ENCODE results near the gene HIPK4.

DNA sequence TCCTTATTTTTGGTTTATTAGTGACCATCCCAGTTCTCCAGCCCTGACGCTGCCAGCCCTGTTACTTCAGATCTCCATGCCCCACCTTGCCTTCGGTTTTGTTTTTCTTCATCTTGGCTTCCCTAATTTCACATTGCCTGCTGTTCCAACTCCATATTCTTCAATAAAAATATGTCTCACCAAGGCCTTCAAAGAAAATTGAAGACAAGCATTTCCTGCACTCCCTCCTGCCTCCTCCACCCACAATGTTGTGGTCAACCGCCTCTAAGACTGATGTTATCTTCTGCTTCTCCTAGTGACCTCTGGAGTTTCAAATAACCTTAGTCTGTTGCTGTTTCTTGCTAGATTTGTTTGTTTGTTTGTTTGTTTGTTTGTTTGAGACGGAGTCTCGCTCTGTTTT lies 26.9 kb downstream of the HIPK4 start:
- TF ChIP-seq EZH2 (IDR thresholded peaks at IDR 0.05; ENCODE audit: low read depth, unreplicated experiment) (no peak), POLR2AphosphoS5 (IDR thresholded peaks at IDR 0.05; ENCODE audit: low read depth) (no peak), JUNB (IDR thresholded peaks at IDR 0.05; ENCODE audit: unreplicated experiment) (no peak), EZH2phosphoT487 (IDR thresholded peaks at IDR 0.05; ENCODE audit: unreplicated experiment) (no peak), ZNF331 (CRISPR knock-in tag; IDR thresholded peaks at IDR 0.05; ENCODE audit: low read depth) (no peak), CREB1 (CRISPR knock-in tag; IDR thresholded peaks at IDR 0.05; ENCODE audit: low read depth) (no peak), NANOG (IDR thresholded peaks at IDR 0.05; ENCODE audit: borderline replicate concordance) (no peak), ZNF114 (CRISPR knock-in tag; IDR thresholded peaks at IDR 0.05) (no peak), STAT1 (IDR thresholded peaks at IDR 0.05; ENCODE audit: unreplicated experiment) (no peak)
- TF ChIP-seq, protein P1, sequence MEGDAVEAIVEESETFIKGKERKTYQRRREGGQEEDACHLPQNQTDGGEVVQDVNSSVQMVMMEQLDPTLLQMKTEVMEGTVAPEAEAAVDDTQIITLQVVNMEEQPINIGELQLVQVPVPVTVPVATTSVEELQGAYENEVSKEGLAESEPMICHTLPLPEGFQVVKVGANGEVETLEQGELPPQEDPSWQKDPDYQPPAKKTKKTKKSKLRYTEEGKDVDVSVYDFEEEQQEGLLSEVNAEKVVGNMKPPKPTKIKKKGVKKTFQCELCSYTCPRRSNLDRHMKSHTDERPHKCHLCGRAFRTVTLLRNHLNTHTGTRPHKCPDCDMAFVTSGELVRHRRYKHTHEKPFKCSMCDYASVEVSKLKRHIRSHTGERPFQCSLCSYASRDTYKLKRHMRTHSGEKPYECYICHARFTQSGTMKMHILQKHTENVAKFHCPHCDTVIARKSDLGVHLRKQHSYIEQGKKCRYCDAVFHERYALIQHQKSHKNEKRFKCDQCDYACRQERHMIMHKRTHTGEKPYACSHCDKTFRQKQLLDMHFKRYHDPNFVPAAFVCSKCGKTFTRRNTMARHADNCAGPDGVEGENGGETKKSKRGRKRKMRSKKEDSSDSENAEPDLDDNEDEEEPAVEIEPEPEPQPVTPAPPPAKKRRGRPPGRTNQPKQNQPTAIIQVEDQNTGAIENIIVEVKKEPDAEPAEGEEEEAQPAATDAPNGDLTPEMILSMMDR (conservative IDR thresholded peaks at IDR 0.05; ENCODE audit: low read depth in 2 of 2) = no peak
- TF ChIP-seq, protein P2, sequence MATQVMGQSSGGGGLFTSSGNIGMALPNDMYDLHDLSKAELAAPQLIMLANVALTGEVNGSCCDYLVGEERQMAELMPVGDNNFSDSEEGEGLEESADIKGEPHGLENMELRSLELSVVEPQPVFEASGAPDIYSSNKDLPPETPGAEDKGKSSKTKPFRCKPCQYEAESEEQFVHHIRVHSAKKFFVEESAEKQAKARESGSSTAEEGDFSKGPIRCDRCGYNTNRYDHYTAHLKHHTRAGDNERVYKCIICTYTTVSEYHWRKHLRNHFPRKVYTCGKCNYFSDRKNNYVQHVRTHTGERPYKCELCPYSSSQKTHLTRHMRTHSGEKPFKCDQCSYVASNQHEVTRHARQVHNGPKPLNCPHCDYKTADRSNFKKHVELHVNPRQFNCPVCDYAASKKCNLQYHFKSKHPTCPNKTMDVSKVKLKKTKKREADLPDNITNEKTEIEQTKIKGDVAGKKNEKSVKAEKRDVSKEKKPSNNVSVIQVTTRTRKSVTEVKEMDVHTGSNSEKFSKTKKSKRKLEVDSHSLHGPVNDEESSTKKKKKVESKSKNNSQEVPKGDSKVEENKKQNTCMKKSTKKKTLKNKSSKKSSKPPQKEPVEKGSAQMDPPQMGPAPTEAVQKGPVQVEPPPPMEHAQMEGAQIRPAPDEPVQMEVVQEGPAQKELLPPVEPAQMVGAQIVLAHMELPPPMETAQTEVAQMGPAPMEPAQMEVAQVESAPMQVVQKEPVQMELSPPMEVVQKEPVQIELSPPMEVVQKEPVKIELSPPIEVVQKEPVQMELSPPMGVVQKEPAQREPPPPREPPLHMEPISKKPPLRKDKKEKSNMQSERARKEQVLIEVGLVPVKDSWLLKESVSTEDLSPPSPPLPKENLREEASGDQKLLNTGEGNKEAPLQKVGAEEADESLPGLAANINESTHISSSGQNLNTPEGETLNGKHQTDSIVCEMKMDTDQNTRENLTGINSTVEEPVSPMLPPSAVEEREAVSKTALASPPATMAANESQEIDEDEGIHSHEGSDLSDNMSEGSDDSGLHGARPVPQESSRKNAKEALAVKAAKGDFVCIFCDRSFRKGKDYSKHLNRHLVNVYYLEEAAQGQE (IDR thresholded peaks at IDR 0.05; ENCODE audit: unreplicated experiment) = no peak
- TF ChIP-seq, protein P3, sequence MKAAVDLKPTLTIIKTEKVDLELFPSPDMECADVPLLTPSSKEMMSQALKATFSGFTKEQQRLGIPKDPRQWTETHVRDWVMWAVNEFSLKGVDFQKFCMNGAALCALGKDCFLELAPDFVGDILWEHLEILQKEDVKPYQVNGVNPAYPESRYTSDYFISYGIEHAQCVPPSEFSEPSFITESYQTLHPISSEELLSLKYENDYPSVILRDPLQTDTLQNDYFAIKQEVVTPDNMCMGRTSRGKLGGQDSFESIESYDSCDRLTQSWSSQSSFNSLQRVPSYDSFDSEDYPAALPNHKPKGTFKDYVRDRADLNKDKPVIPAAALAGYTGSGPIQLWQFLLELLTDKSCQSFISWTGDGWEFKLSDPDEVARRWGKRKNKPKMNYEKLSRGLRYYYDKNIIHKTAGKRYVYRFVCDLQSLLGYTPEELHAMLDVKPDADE (IDR thresholded peaks at IDR 0.05) = no peak
- TF ChIP-seq, protein P4, sequence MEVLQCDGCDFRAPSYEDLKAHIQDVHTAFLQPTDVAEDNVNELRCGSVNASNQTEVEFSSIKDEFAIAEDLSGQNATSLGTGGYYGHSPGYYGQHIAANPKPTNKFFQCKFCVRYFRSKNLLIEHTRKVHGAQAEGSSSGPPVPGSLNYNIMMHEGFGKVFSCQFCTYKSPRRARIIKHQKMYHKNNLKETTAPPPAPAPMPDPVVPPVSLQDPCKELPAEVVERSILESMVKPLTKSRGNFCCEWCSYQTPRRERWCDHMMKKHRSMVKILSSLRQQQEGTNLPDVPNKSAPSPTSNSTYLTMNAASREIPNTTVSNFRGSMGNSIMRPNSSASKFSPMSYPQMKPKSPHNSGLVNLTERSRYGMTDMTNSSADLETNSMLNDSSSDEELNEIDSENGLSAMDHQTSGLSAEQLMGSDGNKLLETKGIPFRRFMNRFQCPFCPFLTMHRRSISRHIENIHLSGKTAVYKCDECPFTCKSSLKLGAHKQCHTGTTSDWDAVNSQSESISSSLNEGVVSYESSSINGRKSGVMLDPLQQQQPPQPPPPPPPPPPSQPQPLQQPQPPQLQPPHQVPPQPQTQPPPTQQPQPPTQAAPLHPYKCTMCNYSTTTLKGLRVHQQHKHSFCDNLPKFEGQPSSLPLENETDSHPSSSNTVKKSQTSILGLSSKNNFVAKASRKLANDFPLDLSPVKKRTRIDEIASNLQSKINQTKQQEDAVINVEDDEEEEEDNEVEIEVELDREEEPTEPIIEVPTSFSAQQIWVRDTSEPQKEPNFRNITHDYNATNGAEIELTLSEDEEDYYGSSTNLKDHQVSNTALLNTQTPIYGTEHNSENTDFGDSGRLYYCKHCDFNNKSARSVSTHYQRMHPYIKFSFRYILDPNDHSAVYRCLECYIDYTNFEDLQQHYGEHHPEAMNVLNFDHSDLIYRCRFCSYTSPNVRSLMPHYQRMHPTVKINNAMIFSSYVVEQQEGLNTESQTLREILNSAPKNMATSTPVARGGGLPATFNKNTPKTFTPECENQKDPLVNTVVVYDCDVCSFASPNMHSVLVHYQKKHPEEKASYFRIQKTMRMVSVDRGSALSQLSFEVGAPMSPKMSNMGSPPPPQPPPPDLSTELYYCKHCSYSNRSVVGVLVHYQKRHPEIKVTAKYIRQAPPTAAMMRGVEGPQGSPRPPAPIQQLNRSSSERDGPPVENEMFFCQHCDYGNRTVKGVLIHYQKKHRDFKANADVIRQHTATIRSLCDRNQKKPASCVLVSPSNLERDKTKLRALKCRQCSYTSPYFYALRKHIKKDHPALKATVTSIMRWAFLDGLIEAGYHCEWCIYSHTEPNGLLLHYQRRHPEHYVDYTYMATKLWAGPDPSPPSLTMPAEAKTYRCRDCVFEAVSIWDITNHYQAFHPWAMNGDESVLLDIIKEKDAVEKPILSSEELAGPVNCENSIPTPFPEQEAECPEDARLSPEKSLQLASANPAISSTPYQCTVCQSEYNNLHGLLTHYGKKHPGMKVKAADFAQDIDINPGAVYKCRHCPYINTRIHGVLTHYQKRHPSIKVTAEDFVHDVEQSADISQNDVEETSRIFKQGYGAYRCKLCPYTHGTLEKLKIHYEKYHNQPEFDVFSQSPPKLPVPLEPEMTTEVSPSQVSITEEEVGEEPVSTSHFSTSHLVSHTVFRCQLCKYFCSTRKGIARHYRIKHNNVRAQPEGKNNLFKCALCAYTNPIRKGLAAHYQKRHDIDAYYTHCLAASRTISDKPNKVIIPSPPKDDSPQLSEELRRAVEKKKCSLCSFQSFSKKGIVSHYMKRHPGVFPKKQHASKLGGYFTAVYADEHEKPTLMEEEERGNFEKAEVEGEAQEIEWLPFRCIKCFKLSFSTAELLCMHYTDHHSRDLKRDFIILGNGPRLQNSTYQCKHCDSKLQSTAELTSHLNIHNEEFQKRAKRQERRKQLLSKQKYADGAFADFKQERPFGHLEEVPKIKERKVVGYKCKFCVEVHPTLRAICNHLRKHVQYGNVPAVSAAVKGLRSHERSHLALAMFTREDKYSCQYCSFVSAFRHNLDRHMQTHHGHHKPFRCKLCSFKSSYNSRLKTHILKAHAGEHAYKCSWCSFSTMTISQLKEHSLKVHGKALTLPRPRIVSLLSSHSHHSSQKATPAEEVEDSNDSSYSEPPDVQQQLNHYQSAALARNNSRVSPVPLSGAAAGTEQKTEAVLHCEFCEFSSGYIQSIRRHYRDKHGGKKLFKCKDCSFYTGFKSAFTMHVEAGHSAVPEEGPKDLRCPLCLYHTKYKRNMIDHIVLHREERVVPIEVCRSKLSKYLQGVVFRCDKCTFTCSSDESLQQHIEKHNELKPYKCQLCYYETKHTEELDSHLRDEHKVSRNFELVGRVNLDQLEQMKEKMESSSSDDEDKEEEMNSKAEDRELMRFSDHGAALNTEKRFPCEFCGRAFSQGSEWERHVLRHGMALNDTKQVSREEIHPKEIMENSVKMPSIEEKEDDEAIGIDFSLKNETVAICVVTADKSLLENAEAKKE (CRISPR knock-in tag; IDR thresholded peaks at IDR 0.05) = no peak
